GM19467 (cell line): ENCODE data around the gene ZNF91.
"Not testable (repeated sequence)": the region's sequence is repeated elsewhere in the genome, so short reads cannot be mapped to it uniquely, and the experiment has no call there.

Experiments
- ATAC-seq: cut with Tn5 transposase; IDR thresholded peaks from one replicate; pipeline ENCODE4 v1.9.1; 2021; ENCODE audit warnings: mild to moderate bottlenecking, moderate library complexity; ENCODE audit not compliant: unreplicated experiment

Gene ZNF91

GRCh38 chr19:23321403-23321802 is 73.9 kb downstream of the ZNF91 start:
- ATAC-seq = not testable (repeated sequence)

- not testable (repeated sequence) for ATAC-seq
Observed at GRCh38 chr19:23319571-23319970, 75.7 kb downstream of the ZNF91 start.

- not testable (repeated sequence) for ATAC-seq
Observed at GRCh38 chr19:23318941-23319340, 76.3 kb downstream of the ZNF91 start.

- no peak for ATAC-seq
Observed at GRCh38 chr19:23318143-23318542, 77.1 kb downstream of the ZNF91 start.

GRCh38 chr19:23315286-23315685 is 80.0 kb downstream of the ZNF91 start:
- no peak for ATAC-seq

GRCh38 chr19:23314505-23315251 is 80.6 kb downstream of the ZNF91 start:
- ATAC-seq = no peak

- ATAC-seq = no peak
Observed at GRCh38 chr19:23313196-23313595, 82.1 kb downstream of the ZNF91 start.

- ATAC-seq = no peak
Observed at GRCh38 chr19:23312515-23312914, 82.8 kb downstream of the ZNF91 start.

GRCh38 chr19:23311551-23311950 is 83.7 kb downstream of the ZNF91 start:
- no peak for ATAC-seq

- no peak for ATAC-seq
Observed at GRCh38 chr19:23310729-23311211, 84.5 kb downstream of the ZNF91 start.

GRCh38 chr19:23309926-23310325 is 85.3 kb downstream of the ZNF91 start:
- ATAC-seq = no peak

GRCh38 chr19:23305555-23305954 is 89.7 kb downstream of the ZNF91 start:
- ATAC-seq = no peak

GRCh38 chr19:23304238-23304637 is 91.0 kb downstream of the ZNF91 start:
- no peak for ATAC-seq

- no peak for ATAC-seq
Observed at GRCh38 chr19:23294141-23294540, 101.1 kb downstream of the ZNF91 start.

- not testable (repeated sequence) for ATAC-seq
Observed at GRCh38 chr19:23289966-23290365, 105.3 kb downstream of the ZNF91 start.
